IPS-11a (cell line): ENCODE results near the gene LTBP2.

Source experiments
- H3K4me3 ChIP-seq: one replicate; pipeline ENCODE4 v1.5.1; 2013; ENCODE audit warnings: low read depth, low read length, control low read depth

Gene LTBP2

GRCh38 chr14:74638966-74639365, 26.9 kb upstream of the LTBP2 start:
- no peak overlapping the region for H3K4me3 ChIP-seq

DNA sequence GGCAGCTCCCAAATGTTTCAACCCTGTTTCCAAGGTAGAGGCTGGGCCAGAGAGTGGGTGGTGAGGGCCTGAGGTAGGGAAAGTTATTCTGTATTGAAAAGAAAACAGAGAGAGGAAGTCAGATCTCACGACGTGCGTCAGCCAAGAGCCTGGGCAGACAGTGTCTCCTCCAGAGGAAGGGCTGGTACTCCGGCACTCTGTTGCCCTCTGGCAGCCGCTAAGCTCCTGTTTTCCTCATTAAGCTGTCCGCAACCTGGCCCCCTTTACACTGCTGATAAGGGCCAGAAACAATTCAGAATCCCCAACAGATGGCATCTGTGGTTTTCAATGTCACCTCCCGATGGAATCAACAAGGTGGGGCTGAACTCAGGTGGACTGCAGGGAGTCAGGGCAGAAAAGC, 26.0 kb upstream of the LTBP2 start:
- no peak overlapping the region for H3K4me3 ChIP-seq

DNA sequence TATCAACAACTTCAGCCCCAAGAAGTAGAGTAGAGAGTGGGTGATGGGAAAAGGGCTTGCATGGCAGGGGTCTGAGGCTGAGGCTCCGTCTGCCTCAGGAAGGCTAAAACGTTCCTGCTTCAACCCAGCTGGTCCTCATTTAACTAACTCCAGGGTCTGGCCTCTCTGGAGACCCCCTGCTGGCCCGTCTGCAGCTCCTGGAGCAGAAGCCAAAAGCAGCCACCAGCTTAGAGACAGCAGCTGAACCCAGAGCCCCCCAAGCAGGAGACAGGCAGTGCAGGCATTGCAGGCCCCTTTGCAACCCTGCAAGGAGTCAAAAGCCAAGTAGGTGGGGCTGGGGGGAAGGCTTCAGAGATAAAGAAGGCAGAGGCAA, 25.1 kb upstream of the LTBP2 start:
- no peak overlapping the region for H3K4me3 ChIP-seq

DNA sequence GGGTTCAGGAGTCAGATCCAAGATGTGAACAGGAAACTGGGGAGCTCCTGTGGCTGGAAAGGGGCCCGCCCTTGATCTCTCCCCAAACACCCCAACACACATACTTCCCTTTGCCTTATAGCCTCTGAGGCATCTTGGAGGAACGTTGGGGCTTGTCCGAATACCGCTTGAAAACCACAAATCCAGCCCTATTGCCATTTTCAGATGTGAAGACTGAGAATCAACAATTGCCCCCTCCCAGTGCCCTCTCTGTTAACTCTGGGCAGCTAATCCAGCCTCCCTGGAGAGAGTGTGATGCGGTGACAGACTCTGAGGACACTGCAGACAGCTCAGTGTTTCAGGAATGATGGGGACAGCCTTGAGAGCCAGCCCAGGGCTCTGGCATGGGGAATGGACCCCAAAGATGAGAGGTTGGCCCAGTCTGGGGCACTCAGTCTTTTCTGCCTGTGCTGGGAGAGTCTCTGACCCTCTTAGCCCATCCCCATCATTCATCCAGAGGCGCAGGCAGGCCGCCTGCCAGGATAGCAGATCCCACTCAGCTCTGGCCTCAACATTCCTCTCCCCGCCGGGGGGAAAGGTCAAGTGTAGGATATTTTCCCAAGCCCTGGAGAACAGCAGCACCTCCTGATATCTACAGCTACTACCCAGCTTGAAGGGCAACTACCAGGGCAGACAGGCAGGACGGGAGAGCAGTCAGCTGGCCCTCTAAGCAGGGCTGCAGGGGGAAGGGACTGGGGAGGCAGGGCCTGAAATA, 24.6 kb upstream of the LTBP2 start:
- H3K4me3 ChIP-seq: no peak overlapping the region

DNA sequence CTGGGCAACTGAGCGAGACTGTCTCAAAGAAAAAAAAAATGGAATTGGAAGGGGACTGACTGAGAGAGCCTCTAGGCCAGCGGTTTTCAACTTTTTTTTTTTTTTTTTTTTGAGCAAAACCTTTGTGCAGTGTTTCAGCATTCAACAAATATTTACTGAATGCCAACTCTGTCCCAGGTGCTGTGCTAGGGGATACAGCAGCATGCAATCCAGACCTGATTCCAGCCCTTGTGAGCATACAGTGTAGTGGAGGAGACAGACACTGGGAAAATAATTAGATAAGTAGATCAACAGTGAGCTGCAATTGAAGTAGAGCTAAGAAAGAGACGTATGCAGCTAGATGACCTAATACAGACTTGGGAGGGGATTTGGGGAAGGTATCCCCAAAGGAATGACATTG, 23.8 kb upstream of the LTBP2 start:
- H3K4me3 ChIP-seq: no peak overlapping the region

DNA sequence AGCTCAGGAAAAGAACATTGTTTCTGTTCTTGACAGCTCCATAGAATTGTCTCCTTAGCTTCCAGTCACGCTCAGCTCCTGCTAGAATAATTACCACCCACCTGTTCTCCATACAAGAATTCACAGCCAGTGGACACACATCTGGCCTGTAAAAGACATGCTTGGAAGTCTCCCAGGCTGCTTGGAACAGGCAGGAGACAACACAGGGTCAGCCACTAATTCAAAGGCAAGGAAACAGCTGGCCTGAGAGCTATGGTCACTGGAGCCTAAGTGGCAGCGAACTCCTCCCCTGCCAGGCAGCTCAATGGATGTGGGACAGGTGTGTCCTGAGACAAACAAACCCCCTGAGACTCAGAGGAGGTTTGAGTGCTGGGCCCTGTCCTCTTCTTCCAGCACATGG, 22.9 kb upstream of the LTBP2 start:
- no peak overlapping the region for H3K4me3 ChIP-seq

DNA sequence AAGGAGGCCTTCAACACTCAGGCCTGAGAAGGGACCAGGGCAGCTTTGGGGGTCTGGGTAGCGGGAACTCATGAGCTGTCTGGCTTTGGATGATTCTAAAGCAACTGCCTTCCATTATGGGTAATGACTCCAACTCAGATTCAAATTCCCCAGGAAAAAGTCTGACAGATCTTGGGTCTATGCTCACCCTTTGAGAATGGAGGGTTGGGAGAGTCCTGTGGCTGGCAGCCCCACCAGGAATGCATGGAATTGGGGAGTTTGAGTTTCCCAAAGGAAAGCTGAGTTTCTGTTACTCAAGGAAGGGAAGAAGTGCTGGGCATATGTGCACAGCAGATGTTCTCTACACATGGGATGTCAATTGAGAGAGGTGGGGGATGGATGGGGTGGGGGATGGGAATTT, 22.4 kb upstream of the LTBP2 start:
- H3K4me3 ChIP-seq: no peak overlapping the region

- no peak overlapping the region for H3K4me3 ChIP-seq
These were observed 19.0 kb upstream of the LTBP2 start for GRCh38 chr14:74630881-74631690.

- H3K4me3 ChIP-seq: no peak overlapping the region
These were observed 16.4 kb upstream of the LTBP2 start for GRCh38 chr14:74628418-74628817.

DNA sequence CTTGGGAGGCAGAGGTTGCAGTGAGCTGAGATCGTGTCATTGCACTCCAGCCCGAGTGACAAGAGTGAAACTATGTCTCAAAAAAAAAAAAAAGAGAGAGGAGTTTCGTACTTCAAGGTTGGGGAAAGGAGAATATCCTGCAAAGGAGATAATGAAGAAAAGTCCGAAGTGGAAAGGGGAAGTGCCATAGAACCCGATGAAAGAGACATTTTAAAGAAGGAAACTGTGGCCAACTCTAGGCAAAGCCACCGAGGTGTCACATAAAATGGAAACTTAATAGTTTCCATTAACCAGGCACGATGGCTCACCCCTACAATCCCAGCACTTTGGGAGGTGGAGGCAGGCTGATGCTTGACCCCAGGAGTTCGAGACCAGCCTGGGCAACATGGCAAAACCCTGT, 15.0 kb upstream of the LTBP2 start:
- H3K4me3 ChIP-seq: no peak overlapping the region

- H3K4me3 ChIP-seq: no peak overlapping the region
These were observed 10.2 kb upstream of the LTBP2 start for GRCh38 chr14:74622257-74622656.

GRCh38 chr14:74621556-74621955, 9.5 kb upstream of the LTBP2 start:
- H3K4me3 ChIP-seq: no peak overlapping the region

- no peak overlapping the region for H3K4me3 ChIP-seq
These were observed 8.9 kb upstream of the LTBP2 start for GRCh38 chr14:74620923-74621322.

DNA sequence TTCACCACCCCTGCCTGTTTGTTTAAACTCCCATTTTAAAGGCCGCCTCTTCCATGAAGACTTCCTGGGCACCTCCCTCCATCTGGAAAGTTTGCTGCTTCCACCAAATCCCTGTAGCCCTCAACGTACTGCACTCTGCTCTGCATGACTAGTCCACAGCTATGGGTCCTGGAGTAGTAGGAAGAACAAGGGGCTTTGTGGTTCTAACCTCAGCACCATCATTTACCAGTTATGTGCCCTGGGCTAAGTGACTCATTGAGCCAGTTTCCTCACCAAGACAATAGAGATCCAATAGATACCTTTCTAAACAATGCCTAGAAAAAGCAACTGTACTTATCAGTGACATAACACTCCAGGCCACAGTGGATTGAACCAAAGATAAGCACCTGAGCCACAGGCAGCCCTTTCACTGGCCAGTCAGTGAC, 8.5 kb upstream of the LTBP2 start:
- H3K4me3 ChIP-seq: no peak overlapping the region

DNA sequence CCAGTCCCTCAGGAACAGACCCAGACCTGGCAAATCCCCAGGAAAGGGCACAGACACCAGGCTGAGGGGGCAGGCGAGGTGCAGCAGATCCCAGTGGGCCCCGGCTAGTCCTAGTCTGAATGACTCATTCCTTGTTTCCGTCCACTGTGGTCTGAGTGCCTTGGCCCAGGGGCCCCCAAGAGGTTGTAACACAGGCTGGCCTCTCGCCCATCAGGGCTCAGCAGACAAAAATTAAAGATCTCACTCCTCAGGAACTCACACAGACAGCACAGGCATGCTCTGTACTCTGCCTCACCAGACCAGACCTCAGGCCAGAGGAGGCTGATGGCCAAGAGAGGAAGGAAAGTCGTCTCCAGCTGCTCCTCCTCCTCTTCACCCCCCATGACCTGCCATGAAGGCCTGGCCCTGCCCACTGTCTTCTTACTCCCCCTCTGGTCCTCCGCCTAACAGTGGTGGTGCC, 7.7 kb upstream of the LTBP2 start:
- no peak overlapping the region for H3K4me3 ChIP-seq

DNA sequence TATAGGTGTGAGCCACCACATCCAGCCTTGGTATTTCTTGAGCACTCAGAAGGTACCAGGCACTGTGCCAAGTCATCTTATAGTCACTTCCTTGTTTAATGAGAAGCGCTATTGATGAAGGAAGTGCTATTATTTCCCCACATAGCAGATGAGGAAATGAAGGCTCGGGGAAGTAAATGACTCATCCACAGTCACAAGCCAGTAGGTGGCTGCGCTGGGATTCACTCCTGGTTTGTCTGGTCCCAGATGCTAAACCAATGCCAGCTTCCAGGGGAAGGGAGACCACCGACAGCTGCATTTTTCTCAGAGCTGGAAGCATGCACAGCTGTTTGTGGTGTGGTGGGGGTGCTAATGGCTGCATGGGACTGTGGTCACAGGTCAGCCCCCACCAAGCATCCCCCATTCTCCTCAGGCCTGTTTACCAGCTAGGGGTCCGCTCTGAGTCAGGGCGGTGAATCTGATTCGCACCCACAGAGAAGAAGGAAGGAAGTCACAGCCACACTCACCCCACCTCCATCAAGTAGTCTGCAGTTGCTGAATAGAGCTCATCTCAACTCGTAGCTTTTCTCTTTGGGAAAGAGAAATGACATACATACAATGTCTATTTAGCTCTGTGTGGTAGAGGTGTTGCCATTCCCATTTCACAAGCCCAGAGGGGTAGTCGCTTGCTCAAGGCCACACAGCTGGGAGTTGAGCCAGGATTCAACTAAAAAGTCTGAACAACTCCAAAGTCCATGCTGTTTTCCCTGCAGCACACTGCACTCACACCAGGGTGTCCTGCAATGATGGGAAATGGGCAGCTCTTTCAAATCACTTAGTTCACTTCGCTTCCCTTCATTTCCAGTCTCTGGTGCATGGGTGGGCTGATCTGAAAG, 6.3 kb upstream of the LTBP2 start:
- no peak overlapping the region for H3K4me3 ChIP-seq

- H3K4me3 ChIP-seq: no peak overlapping the region
These were observed 5.1 kb upstream of the LTBP2 start for GRCh38 chr14:74616996-74617700.

DNA sequence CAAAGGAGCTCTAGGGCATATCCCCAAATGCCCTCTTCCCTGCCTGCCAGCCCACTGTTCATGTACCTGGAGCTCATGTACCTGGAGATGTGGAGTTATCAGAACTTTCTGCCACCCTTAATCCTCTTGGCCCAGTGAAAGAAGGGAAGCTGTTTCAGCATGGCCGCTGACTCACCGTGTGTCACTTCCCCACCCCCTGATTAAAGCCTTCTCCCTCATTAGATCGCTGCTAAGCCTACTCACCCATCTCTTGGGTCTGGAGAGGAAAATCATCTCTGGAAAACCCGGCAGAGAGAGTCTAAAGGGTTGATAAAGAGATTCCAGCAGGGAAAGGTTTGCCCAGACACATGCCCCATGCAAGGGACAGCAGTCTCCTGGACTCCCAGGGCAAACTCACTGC, 4.5 kb upstream of the LTBP2 start:
- H3K4me3 ChIP-seq: no peak overlapping the region

DNA sequence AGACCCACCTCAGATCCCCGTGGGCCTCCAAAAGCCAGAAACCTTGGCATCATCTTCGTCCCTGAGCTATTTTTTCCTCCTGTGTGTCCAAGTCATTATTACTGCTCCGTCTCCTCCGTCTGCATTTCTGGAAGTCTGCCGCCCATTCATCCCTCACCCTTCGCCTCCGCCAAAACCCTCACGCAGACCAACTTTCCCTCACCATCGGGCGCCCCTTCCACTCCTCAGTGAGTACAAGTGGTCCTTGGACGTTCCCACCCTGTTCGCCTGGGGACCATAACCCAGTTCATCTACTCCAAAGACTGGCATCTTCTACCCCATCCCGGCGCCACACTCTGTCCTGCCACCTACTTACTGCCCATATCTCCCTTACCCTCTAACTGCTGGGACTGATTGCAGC, 3.7 kb upstream of the LTBP2 start:
- no peak overlapping the region for H3K4me3 ChIP-seq

GRCh38 chr14:74614508-74615495, 2.8 kb upstream of the LTBP2 start:
- no peak overlapping the region for H3K4me3 ChIP-seq
